ENCODE measurements around the gene NMU.
"Not testable (repeated sequence)": the region's sequence is repeated elsewhere in the genome, so short reads cannot be mapped to it uniquely, and the experiment has no call there.

The NMU gene

DNA sequence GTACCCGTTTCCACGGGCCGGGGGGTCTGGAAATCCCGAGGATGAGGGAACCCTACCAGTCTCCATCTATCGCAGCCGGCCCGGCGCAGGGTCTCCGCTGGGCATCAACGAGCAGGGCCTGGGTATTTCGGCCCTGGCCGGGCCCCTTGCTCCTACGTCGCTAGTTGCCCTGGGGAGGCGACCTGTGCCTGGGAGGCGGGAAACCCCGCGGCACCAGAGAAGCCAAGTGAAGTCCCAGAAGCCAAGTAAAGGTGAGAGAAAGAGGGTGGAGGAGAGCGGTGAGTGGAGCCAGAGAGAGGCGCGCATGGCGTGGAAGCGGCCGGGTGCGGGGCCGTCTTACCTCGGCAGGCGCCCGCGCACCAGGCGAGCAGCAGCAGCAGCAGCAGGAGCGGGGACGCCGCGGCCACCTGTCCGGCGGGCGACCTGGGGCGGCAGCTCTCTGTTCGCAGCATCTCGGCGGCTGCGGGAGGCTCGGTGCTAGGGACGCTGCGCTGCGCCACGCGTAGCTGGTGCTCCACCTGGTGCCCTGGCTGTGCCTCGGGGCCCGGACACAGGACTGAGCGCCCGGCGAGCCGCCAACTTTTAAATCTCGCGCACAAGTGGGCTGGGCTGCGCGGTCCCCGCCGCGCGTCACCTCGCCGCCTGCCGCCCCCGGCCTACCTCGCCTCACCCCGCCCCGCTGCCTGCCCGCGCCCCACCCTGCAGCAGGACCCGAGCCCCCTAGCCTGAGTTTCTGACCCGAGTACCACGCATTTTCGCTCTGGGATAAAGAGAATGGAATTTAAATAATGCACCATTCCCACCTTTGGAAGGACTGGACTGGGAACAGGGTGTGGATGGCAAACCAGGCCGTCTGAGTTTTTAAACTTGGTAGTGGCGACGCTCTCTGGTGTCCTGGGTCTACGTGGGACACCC lies at the start of gene NMU:
Gene NMU (minus strand): TSS at position 558 of the 915 bp plus-strand sequence. CDS start 106 bp downstream, at position 452.
- peak; percentile 4 for DNase-seq

DNA sequence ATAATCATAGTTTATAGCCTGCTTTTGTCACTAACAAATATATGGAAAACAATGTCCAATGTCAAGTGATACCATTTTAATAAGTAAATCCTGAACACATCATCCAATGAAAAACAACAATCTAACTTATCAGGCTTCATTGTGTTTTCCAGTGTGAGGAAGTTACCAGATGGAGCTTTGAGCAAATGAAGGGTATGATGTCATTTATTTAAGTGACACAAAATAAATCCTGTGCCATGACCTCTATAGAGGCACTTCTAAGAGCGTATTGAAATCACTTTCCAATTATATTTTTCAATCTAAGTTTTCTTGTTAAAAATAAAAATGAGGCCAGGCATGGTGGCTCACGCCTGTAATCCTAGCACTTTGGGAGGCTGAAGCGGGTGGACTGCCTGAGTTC lies 48.2 kb upstream of the NMU start:
- no peak for DNase-seq

DNA sequence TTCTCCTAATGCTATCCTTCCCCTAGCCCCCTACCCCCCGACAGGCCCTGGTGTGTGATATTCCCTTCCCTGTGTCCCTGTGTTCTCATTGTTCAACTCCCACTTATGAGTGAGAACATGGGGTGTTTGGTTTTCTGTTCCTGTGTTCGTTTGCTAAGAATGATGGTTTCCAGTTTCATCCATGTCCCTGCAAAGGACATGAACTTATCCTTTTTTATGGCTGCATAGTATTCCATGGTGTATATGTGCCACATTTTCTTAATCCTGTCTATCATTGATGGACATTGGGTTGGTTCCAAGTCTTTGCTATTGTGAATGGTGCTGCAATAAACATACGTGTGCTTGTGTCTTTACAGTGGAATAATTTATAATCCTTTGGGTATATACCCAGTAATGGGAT lies 46.7 kb upstream of the NMU start:
- not testable (repeated sequence) for DNase-seq

DNA sequence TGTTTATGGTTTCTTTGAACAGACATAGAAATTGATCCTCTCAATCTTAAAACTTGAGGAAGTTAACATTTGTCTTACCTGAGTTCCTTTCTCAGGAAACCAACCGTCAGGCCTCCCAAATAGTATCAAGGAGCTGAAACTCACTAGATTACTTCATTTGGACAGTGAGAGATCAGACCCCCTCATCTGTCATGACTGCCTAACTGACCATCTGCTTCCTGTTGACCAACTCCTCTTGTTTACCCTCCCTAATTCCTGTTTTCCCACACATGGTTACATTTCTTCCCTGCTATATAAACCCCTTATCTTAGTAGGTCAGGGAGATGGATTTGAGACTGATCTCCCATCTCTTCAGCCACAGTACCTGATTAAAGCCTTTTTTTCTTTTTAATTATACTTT lies 46.2 kb upstream of the NMU start:
- DNase-seq = no peak

- no peak for DNase-seq
Measured at GRCh38 chr4:55681430-55681829, 45.3 kb upstream of the NMU start.

DNA sequence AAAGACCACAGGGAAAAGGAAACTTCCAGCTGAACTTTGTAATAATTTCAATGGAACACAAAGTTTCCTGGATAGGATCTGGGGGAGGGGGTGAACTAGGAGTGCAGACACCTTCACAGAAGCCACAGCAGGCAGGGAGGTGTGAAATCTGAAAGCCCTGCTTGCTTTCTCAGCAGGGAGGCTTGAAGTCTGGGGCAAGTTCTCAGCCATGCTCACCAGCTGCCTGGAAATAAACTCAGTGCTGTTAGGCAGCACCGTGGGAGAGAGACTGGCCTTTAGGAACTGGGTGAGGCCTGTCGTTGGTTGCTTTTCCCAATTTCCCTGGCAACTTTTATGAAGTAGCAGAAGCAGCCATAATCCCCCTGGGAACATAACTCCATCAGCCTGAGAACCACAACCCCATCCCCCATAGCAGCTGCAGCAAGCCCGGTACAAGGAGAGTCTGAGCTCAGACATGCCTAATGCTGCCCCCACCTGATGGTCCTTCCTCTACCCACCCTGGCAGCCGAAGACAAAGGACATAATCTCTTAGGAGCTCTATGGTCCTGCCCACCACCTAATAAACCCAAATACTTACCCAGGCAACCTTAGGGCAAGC lies 39.2 kb upstream of the NMU start:
- no peak for DNase-seq

DNA sequence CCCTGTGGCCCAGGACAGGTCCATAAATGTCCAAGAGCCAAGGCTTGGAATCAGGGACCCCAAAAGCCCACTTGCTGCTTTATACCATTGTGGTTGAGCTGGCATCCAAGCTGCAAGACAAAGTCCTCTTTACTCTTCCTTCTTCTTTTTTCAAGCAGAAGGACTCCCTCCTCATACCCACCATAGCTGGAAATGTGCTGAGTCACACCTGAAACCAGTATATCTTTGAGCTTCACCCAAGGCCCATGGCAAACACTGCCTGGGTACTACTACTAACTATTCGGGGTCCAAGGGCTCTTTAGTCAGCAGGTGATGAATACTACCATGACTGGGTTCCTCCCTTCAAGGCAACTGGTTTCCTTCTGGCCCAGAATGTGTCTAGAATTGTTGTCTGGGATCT lies 37.3 kb upstream of the NMU start:
- DNase-seq = no peak

- DNase-seq = no peak
Measured at GRCh38 chr4:55671667-55672066, 35.6 kb upstream of the NMU start.

- DNase-seq = no peak
Measured at GRCh38 chr4:55670695-55671094, 34.6 kb upstream of the NMU start.

- DNase-seq = no peak
Measured at GRCh38 chr4:55668449-55668848, 32.4 kb upstream of the NMU start.

GRCh38 chr4:55666535-55666934 lies 30.4 kb upstream of the NMU start:
- no peak for DNase-seq

GRCh38 chr4:55663145-55663544 lies 27.0 kb upstream of the NMU start:
- no peak for DNase-seq

DNA sequence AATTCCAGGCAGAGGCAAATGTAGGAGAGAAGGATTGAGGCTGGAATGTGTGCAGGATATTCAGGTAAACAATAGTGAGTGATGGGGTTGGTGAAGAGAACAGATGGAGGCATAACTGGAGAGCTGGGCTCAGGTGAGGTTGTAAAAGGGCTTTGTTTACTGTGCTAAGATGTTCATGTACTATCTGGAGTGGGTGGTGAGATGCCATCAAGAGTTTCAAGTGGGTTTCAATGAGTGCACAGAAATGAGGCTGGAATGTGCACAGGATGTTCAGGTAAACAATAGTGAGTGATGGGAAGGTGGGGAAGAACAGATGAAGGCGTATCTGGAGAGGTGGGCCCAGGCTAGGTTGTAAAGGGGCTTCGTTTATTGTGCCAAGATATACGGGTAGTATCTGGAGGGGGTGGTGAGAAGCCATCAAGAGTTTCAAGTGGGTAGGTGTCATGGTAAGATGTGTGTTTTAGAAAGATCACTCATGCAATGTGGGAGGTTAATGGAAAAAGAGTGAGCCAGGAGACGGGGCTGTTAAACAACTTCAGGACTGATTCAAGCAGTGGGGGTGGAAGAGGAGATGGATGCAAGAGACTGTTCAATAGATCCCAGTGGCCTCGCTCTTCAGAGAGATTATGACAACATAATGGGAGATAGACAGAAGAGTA lies 25.4 kb upstream of the NMU start:
- DNase-seq = no peak

- no peak for DNase-seq
Measured at GRCh38 chr4:55658657-55659056, 22.6 kb upstream of the NMU start.

DNA sequence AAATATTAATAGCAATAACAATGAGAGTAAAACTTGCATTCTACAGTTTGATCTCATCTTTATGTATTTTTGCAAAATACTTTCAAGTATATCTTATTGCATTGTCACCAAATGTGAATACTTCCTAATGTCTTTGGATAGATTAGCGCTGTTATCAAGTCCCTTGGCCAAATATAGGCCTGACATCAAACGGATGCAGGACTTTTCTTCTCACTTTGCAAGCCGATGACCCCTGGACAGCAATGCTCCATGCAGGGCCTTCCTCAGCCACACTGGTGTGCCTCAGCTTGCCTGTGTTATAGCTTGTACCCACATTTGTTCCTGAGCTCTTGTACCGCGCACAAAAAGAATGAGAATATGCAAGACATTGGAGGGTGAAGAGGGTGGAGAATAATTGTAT lies 18.0 kb upstream of the NMU start:
- no peak for DNase-seq

GRCh38 chr4:55650483-55650882 lies 14.4 kb upstream of the NMU start:
- no peak for DNase-seq

- DNase-seq = no peak
Measured at GRCh38 chr4:55637272-55637820, 1.2 kb upstream of the NMU start.

- no peak for DNase-seq
Measured at GRCh38 chr4:55636656-55636999, 530 bp upstream of the NMU start.

GRCh38 chr4:55635282-55635681 lies 816 bp downstream of the NMU start:
- no peak for DNase-seq

- no peak for DNase-seq
Measured at GRCh38 chr4:55634417-55635128, 1.5 kb downstream of the NMU start.

DNA sequence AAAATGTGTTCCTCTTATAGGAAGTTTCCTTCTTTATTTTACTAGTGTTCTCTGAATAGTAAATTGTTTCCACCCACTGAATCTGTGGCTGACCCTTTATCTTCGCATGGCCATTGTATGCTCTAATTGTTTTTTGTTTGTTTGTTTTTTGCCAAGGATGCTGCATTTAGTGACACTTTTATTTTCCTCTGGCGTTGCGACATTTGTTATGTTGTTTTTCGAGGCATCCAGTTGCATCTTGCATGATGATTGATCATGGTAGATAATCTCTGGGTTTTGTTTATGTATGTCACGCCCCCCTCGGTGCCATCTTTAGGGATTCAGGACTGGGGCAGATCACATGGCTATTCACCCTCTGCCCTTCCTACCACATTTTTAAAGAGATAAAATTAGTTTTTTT lies 2.2 kb downstream of the NMU start:
- DNase-seq = no peak

DNA sequence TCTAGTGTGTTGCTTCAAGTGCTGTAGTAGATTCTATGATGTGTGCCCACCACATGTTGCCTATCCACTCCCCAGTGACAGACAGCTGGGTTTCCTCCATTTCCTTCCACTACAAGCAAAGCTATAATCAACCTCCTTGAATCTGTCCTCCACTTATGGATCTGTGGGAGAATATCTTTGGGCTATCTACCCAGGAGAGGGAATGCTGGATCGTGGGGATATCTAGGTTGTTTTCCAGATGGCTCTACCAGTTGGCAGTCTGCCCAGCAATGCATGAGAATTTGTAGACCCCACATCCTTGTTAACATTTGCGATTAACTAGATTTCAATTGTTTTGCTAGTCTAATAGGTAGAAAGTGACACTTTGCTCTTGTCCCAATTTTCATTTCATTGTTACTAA lies 10.3 kb downstream of the NMU start:
- no peak for DNase-seq

- DNase-seq = not testable (repeated sequence)
Measured at GRCh38 chr4:55624063-55624462, 12.0 kb downstream of the NMU start.
